GM18508 (cell line): Measurements from ENCODE around the gene ELMO1.
"Not testable (repeated sequence)": the region's sequence is repeated elsewhere in the genome, so short reads cannot be mapped to it uniquely, and the experiment has no call there.

ENCODE experiments used
- ATAC-seq: cut with Tn5 transposase; IDR thresholded peaks from one replicate; pipeline ENCODE4 v1.9.1; 2021; ENCODE audit warnings: moderate number of reproducible peaks; ENCODE audit not compliant: insufficient read depth, unreplicated experiment

The ELMO1 gene

DNA sequence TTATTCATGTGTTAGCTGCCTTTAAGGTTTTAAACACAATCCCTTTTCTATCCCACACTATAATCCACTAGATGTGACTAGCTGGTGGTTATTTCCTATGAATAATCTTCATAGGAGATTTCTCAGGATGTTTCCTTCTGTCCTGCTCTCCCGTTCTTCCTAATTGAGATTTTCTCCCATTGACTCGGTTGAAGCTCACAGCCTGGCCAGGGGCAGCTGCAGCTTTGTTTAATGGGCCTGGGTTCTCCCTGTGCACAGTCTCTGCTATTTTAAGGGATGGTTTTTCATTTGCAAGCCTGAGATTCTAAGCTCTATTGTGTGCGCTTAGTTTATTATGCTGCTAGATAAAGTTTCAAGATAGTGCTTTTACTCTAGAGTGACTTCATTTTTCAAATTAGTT is 441.0 kb downstream of the ELMO1 start:
- ATAC-seq = no peak

DNA sequence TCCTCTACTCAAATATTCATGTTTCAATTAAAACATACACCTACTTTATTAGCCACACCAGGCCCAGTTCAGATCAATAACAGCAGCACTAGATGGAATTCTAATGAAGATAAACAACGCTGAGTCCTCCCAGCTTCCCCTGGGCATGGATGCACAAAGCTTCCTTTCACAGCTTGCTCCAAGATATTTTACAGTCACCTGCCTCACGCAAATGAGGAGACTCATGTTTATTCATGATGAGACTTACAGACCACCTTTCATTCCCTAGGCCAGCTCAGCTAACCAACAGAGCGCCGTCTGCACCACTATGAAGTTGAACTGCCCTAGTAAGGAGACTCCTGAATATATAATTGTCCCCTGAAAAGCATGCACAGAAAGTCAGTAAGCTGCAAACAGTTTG is 441.4 kb downstream of the ELMO1 start:
- no peak for ATAC-seq

DNA sequence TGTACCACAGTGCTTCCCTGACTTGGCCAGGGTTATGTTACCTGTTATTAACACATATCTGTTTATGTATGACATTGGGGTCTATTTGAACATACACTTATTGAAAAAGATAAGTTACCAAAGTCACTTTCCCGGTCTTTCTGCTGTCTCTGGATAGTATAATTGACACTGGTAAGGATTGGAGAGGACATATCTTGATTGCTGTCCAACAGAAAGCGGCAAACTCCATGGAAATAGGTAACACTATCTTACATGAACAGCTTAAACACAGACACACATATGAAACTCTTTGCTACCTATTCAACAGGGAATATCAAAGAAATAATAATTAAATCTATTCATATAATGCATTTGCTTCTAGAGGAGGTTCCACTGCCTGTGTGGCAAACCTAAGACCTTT is 441.9 kb downstream of the ELMO1 start:
- no peak for ATAC-seq

DNA sequence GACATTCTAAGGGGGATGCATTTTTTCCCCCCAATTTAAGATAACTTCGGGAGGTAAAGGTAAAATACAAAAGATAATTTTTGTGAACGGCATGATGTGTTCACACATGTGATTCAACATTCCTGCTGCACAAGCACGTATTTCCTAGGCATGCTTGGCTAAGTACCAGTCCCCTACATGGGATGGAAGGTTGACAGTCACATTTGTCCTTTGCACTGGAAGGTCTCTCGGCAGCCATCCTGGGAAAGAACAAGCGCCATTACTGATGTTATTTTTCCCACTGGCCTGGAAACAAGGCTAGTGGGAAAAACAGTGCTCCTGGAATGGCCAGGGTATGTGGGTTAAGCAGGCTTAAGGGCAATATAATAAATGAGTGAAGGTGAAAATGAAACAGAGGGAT is 448.2 kb downstream of the ELMO1 start:
- ATAC-seq = no peak

DNA sequence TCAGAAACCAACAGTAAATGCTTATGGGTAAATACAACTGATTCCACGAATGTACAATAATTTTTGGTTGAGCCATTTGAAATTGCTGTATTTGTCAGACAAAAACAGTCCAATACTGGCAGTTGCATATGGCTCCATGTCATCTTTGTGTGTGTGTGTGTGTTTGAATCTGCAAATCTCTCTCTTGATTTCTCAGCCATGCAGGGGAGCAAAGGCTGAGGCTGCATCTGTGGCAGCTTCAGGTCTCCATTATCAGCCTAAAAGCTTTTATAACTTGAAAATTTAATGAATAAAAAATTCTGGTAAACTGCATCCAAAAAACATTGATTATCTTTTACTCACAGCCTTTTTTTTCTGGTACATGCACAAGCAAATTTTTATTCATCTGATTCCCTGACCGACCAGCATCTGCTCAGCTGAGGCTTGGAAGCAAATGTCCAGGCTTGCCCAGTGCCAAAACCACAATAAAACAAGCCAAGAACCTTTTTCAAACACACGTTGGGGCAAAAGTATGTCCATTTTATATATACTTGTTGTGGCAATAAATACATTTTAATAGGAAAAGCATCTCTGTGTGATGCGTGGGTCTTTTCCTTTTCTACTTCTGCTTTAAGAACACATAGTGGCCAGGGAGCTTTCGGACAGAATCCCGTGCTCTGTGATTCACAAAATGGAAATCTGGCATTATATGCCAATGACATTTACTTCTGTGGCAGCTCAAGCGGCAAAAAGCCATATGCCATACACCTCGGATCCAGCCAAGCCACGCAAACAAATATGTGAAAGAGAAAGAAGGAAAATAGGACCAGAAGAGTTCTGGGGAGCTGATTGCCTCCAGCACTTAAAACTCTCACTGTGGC is 448.8 kb downstream of the ELMO1 start:
- no peak for ATAC-seq

DNA sequence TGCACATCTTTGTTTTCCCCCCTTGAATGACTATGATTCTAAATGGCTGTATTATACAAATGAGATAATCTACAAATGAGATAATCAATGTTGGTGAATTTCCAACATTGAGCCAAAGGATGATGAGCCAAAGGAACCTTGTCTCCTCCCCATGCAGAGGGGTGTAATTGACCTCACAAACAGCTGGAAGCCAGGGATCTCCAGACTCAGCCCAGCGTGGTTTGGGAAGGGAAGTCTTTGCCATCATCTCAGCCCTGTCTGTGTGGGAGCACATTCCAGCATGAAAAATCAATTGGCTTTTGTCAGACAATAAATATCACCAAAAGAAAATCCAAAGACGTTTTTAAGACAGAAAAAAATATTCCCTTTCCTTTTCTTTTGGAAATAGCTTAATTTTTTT is 452.9 kb downstream of the ELMO1 start:
- no peak for ATAC-seq

DNA sequence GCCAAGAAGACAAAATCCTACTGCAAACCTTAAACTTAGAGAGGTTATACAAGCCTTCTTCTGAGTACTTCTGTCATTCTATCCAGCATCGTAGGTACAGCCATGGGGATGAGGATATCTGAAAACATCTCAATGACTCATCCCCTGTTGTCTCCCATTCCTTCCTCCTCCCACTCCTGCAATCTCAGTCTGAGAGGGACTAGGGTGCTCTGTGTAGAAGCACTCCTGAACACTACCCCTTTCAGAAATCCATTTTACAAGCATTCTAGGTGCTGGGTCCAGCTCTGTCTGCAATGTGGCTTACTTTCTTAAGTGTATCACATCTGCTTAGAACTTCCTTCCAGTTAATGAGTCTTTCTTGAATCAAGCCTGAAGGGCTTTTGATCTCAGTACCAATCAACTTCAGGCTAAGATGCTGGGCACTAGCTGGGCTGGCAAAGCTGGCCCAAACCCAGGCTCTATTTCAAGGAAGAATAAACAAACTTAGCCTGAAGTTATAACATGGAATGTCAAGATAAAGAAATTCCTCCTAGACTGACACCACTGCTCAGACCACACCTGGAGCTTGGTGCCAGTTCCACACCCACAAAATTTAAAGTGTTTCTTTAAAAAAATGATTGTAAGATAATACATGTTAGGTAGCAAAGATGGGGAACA is 454.1 kb downstream of the ELMO1 start:
- no peak for ATAC-seq

DNA sequence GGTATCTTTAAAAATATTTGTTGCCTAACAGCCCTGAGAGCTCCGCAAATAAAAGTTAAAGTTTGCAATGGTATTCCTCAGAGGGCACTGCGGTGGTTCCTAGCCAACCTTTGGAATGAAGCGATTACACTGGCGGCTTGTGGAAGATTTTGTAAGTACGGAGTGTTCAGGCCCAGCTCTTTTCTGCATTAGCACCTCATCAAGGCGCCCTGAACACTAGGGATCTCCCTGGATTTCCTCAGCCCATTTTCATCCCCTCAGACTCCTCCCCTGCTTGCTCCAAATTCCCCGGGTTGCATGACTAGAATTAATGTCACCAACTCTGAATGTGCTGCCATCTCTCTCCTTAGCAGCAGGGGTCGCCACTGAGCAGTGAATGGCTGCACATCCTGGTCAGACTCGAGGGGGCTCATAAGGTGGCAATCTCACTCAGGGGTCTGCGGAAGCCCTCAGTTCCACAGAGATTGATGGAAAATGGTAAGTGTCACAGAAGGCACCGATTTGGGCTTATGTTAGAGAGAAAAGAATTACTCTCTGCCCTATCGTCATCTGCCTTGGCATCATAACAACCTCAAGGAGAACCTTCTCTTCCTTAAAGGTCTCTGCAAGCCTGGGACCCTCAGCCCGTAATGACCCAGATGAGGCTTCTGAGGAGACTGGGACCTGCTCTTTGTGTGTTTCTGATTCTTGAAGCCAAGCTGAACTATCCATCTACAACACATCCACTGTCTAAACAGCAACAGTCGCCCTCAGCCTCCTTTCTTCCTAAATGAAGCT is 461.5 kb downstream of the ELMO1 start:
- ATAC-seq = no peak

DNA sequence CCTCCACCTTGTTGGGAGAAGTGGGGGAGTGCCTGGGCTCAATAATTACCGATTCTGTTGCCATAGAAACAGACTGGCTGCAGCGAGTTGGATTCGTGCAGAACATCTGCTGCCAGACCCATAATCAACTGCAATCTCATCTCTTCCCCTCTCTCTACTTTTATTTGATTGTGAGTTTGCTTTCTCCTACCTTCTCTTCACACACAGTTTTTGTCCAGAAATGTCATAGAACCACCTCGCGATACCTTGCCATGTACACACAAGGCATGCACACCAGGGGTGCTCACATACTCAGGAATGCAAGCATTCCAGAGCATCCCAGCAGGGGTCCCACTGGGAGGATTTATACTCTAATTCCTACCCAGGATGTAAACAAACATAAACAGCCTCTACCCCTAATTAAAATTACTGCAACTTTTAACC is 462.1 kb downstream of the ELMO1 start:
- ATAC-seq = no peak

DNA sequence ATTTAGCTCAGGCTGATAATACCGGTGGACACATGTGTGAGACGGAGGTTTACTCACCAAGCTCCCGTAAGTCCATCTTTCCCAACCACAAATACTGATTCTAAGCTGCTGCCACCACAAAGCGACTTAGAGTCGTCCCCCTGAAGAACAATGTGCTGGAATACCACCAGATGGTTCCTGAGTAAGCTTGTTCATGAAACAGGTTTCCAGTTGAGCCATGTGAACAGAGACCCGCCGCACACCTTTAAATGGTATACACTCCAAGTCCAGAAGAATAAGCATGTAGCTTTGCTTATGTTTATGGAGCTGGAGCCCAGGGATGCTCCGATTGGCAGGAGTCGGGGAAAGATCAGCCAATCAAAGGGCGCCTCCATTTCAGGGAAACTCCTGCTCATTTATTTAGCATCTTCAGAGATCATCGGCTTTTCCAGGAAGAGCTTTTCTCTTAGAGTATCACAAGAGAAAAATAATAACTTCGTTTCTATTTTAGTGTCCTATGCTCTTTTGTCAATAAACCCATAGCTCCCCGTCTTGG is 462.7 kb downstream of the ELMO1 start:
- ATAC-seq = no peak

DNA sequence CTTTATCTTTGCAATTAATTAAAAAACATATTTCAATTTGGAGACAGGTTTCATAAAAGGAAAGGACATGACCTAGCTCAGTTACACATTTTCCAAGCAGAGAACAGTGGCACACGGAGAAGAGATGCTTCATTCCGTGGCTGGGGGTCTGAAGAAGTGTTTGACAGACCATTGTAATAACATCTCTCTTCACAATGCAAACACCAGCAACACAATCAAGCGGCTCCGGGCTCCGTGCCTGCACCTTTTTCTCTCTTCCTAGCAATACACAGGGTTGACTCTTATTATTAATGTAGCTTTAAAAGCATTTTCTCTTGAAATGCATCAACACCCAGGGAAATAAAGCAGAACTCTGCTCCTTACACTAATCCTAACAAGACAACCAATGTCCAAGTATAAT is 463.3 kb downstream of the ELMO1 start:
- no peak for ATAC-seq

DNA sequence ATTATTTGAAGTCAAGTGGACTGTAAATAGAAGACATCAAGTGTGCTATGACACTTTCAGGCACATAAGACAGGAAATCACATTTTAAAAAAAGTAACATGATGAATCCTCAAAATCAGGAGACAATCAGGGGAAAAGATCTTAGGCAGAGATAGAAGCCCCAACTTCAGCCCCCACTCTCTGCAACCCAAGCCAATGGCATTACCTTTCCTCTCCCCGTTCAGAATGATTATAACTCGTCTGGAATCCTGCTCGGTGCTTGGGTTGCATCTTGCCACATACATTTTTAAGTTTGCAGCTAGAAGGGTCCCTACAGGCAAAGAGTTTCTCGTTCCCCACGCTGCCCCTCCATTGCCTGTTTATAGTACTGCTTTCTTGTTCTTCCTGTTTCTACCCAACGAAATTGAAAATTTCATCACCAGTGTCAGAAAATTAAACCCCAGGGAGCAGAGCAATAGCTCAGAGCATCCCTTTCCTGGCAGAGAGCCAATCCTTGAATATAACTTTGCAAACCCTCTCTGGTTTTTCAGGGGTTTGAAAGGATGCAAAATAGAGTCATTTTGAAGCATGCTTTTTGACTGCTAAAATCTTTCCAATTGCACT is 463.9 kb downstream of the ELMO1 start:
- no peak for ATAC-seq

DNA sequence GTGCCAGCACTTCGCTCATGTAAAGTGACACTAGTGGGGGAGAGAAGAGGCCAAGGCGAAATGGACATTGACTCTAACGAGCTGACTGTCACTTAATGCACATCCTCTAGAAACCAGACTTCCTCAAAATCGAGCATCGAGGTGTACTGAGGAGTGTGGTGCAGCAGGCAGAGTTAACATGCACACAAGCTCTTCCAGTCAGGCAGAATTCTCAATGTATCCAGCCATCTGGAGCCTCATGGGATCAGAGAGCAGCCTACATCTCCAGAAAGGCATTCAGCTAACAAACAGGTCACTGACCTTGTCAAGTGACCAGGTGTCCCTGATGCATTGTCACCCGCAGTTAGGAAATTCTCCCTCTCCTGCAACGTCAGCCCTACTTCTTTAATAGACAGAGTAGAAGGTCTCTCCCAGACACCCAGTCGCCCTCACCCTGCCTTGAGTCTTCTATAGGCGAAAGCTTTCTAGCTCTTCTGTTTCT is 464.6 kb downstream of the ELMO1 start:
- ATAC-seq = no peak

DNA sequence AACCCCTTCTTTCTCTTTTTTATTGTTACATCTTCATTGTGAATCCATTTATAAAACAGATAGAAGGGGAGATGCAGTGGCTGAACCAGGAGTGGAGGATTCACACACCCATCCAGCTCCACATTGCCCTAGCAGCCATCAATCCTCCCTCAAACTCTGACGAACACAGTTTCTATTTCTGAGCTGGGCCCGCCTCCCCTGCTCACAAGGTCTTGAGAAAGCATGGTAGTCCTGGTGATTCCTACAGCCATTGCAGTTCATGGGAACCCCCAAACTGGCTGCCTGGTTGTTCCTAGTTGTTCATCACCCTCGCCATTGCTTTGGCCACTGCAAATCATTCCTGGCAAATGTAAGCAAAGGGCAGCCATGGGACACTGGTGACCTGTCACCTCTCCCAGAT is 465.9 kb downstream of the ELMO1 start:
- no peak for ATAC-seq

DNA sequence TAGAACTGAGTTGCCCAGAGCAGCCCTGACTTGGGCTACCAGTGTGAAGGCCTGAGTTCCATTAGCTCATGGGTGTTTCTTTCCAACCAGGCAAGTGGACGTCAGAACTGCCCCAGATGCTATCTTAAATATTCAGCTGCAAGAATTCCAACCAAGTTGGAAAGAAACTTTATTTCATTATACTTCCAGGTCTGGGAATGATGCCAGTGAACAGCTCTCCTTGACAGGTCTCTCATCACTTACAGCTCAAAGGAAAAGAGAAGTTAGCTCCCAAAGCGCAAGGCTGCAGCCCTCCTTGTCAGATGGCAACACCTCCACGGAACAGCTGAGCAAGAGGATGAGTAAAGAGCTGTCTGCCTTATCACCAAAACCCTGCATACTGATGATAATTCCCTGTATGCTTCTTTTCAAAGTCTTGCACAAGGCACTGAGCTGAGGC is 468.8 kb downstream of the ELMO1 start:
- no peak for ATAC-seq

DNA sequence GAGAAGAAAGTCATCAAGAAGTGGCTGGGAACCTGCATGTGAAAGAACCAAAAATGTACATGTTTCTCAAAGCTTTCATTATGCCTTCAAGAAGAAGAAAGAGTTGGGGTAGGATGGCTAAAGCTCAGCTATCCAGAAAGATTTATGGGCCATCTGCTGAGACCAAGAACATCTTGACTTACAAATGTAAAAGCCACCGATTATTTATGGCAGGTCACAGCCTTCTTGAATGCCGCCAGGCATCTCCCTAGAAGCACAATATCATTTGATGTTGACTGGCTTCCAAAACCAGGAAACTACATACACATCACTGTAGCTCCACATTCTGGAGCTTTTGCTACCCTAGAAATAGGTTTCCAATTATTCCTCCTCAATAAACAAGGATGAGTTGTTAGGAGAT is 470.2 kb downstream of the ELMO1 start:
- no peak for ATAC-seq

DNA sequence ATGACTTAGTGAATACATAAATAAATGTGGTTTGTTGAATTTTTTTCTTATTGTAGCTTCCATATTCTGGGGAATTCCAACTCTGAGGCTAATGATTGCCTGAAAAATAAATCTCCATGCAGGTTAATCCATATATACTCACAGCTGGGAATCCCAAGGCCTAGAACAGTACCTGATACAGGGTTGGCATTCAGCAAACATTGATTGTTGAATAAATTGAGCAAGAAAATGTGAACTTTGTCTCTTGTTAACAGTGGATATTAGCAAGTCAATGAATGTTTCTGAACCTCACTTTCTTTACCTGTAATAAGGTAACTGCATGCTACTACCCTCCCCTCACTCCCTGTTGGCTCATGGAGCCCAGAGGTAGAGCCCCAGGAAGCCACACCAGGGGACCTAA is 470.8 kb downstream of the ELMO1 start:
- ATAC-seq = no peak

DNA sequence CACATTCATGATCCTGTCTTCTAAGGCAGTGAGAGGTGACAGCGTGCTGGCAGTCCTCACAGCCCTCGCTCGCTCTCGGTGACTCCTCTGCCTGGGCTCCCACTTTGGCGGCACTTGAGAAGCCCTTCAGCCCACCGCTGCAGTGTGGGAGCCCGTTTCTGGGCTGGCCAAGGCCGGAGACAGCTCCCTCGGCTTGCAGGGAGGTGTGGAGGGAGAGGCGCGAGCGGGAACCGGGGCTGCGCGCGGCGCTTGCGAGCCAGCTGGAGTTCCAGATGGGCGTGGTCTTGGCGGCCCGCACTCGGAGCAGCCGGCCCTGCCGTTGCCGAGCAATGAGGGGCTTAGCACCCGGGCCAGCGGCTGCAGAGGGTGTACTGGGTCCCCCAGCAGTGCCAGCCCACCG is 475.1 kb downstream of the ELMO1 start:
- not testable (repeated sequence) for ATAC-seq

DNA sequence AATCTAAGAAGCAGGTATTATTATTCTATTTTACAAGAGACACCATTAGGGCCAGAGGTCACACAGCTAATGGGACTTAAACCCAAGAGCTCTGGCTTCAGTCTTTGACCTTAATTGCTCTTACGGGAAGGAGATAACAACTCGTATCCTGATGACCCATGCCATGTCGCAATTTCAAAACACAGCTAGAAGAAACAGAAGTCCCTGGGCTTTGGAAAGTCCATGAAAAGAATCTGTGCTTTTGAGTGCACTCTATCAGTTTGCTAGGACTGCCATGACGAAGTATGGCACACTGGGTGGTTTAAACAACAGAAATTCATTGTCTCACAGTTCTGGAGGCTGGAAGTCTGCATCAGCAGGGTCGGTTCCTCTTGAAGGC is 476.5 kb downstream of the ELMO1 start:
- no peak for ATAC-seq

DNA sequence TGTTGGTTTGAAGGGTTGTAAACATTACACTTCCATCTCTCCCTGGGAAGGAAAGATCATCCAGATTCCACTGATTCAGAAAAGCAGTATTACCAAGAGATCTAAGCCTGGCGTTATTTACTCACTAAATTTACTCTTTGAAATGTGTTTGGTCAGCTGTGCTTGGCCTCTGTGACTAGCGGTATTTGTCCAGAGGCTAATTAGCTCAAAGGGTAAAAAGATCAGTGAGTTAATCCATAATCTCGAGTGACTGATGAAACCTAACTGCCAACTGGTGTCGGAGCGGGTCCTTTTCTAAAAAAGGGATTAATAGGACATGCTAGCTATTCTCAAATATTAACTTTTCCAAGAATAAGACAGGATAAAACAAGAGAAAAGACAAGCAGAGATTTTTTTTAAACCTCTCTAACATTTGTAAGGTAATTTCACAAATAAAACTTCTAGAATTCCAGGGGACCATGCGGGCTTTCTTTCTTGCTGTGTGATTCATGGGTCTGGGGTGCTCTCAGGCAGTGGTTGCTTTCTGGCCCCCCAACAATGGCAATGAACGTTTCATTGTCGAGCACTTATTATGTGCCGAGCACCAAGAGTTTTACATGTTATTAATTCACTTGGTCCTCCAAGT is 477.0 kb downstream of the ELMO1 start:
- ATAC-seq = no peak
